HG02852 (cell line): ENCODE measurements around the gene TIGAR.

Experiments
- ATAC-seq: cut with Tn5 transposase; IDR thresholded peaks from one replicate; pipeline ENCODE4 v1.9.1; 2021; ENCODE audit warnings: mild to moderate bottlenecking, moderate library complexity; ENCODE audit not compliant: unreplicated experiment

TIGAR gene

GRCh38 chr12:4375449-4375848 lies 54.4 kb downstream of the TIGAR start:
- no peak for ATAC-seq

GRCh38 chr12:4378772-4379171 lies 57.8 kb downstream of the TIGAR start:
- ATAC-seq = no peak

DNA sequence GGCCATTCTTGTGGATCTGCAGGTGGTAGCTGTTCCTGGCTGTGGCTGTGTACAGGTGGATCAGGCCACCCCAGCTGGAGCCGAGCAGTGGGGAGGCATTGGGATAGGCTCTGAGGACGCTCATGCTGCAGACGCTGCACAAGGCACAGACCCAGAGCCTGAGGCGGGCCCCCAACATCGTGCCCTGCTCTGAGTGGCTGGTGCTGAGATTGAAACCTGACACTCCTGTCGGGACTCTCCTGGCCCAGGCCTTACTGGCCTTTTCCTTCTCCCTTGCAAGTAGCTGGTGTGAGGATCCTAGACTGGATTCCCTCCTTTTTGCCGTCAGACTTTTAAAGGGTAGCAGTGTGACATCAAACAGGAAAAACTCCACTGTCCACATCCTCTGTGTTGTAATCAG lies 58.4 kb downstream of the TIGAR start, which contains the start of gene FGF23:
Gene FGF23, minus strand, starts transcription at position 308 of the 400 bp plus-strand sequence. Its CDS starts 130 bp downstream, at position 178.
- ATAC-seq = no peak

- no peak for ATAC-seq
Observed at GRCh38 chr12:4380332-4380731, 59.3 kb downstream of the TIGAR start.

DNA sequence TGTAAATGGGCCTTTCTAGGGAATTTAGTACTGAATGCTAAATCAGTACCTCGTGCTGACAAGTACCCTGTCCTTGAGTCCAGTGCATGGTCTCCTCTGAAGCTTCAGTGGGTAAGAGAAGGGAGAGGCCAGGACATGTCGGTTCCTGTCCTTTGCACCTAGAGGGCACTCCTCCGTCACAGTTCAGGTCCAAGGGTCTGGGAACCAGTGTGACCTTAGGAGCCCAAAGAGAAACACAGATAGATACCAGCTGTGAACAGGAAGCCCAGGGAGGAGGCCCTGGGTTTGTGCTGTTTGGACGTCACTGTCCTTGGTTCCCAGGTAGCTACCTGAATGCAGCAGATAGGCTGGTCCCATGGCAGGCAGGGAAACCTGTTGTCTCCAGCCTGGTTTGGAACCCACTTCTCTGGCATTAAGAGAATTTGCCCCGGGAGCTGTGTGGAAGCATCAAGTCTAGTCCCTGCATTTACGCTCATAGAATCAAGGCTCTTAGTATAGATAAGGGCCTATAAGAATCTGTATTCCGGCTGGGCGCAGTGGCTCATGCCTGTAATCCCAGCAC lies 62.4 kb downstream of the TIGAR start:
- no peak for ATAC-seq

DNA sequence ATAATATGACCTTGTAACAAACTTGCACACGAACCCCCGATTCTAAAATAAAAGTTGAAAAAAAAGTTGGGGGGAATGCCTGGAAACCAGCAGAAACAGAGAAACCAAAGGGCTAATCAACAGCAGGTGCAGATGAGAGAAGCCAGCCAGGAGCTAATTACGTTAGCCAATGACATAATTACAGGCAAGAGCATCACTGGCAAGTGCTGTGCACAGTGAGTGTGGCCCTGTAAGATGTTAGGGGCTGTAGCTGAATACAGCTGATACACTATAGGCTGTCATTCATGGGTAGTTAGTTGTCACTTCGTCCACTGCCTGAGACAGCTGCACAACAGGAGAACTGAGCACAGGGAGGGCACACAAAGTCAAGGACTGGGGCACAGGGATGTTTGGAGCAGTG lies 65.8 kb downstream of the TIGAR start:
- ATAC-seq = no peak

- ATAC-seq = no peak
Observed at GRCh38 chr12:4387607-4388006, 66.6 kb downstream of the TIGAR start.

DNA sequence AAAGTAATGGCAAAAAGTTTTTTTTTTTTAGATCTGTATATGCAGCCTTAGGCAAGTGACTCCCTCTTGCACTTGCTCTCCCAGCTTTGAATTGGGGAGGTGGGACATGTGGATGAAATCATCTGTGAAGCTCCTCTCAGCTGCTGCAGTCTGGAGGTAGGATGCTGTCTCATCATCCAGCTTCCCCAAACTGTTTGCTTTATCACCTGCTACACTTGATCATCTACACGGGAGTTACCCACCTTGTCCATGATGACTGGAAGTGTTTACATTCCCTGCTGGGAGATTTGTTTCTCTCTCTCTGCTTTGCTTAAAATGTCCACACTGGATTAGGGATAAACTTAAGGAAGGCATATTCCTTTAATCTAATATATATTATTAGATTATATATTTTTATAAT lies 67.0 kb downstream of the TIGAR start:
- ATAC-seq = no peak

DNA sequence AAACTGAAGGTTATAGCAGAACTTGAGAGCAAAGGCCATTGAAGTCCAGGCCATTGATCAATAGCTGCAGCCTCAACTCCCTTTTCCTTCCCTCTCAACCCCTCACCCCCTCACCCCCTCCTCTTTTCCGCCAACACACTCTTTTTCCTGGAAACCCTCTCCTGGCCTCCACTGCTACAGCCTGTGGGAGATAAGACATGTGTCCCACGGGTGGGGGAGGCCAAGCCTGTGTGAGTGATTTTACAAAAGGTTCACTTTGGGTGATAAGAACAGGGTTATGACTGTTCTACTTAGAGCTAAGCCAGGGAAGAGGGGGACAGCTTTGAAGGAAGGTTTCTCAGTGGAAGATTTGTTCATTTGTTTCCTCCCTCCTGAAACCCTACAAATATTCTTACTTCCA lies 67.6 kb downstream of the TIGAR start:
- ATAC-seq = no peak

- ATAC-seq = no peak
Observed at GRCh38 chr12:4392223-4392742, 71.3 kb downstream of the TIGAR start.

DNA sequence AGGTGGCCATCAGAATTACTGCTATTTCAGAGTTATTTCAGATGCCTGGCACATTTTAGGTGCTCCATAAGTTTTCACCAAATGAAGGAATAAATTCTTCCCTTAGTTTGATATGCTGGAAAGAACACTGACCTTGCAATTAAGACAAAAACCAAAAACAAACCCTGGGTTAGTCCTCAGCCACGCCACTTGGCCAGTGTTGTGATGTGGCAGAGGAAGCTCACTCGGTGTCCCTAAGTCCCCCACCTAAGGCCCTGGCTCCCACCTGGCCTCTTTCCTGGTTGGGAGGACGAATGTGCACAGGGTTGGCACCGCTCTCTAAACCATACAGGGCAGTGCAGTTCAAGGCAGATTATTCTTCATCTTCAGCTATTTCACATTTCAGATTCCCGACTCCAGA lies 72.2 kb downstream of the TIGAR start:
- ATAC-seq = no peak

- ATAC-seq = no peak
Observed at GRCh38 chr12:4395818-4396217, 74.8 kb downstream of the TIGAR start.

DNA sequence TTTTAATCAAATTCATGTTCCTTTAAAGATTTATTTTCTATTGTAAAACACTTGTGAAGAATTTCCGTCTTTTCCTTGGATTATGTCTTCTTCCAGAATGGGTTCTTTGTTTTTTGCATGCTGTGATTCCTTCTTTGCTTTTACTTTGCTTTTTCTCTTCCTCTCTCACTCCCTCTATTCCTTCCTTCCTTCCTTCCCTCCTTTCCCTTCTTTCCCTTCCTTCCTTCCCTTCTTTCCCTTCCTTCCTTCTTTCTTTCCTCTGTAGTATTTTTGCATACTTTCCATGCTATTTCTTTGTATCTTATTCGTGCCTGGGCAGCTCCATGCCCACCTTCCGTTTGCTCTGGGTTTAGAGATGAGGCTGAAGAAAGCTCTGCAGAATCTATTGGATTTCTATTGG lies 80.1 kb downstream of the TIGAR start:
- ATAC-seq = no peak

- ATAC-seq = no peak
Observed at GRCh38 chr12:4402996-4403395, 82.0 kb downstream of the TIGAR start.
